Peyer's patch (tissue), 4 donors: ENCODE results near the gene MRE11. TPM values are rescaled to one million over a fixed set of nuclear protein-coding genes. Genes with fewer than 3 reads are reported as not detected.

Experiments
- DNase-seq, 3 donors: peaks; one replicate each; pipeline ENCODE4 v3.0.0-alpha.2; 2017 to 2019
- H3K27ac ChIP-seq, 4 donors: fragments of 200-600 bp; sonication (generic); one replicate each; pipeline ENCODE4 v1.5.1; 2016 to 2019
- H3K27me3 ChIP-seq, 2 donors: fragments of 200-600 bp; sonication (generic); one replicate each; pipeline ENCODE4 v1.5.1; 2019
- H3K36me3 ChIP-seq, 3 donors: fragments of 200-600 bp; sonication (generic); one replicate each; pipeline ENCODE4 v1.5.1; 2016 to 2019
- H3K4me1 ChIP-seq, 4 donors: fragments of 200-600 bp; sonication (generic); one replicate each; pipeline ENCODE4 v1.5.1; 2016 to 2019
- H3K4me3 ChIP-seq, 4 donors: fragments of 200-600 bp; sonication (generic); 1 replicate in 3 of 4; 2 replicates in 1 of 4; pipeline ENCODE4 v1.5.1; 2016 to 2019; ENCODE audit warnings: mild to moderate bottlenecking in 1 of 4
- H3K9me3 ChIP-seq, 4 donors: fragments of 200-600 bp; sonication (generic); one replicate each; pipeline ENCODE4 v1.5.1; 2016 to 2019; ENCODE audit warnings: mild to moderate bottlenecking in 1 of 4
- POLR2A ChIP-seq, 2 donors: fragments of 450-650 bp; IDR thresholded peaks; one replicate each; pipeline ENCODE4 v1.5.1; 2017; ENCODE audit warnings: antibody characterized with exemption in 2 of 2, mild to moderate bottlenecking in 2 of 2, moderate library complexity in 2 of 2
- total RNA-seq, 4 donors: library from RNA; depleted of rRNA; stranded (reverse); fragments of >200 nt; gene quantifications; one replicate each; pipeline ENCODE4 v1.1.0, GENCODE V29; 2016
- TF ChIP-seq, protein P1 (sequence below), 6 experiments: fragments of 450-650 bp in 4 of 6; fragments of 200-600 bp in 2 of 6; sonication (generic) in 1 of 6; IDR thresholded peaks; one replicate each; pipeline ENCODE4 v1.5.1; 2017 to 2019; ENCODE audit warnings: antibody characterized with exemption in 6 of 6, mild to moderate bottlenecking in 3 of 6, moderate library complexity in 1 of 6

MRE11 gene
- total RNA-seq, 4 donors from 2014 or later, result 9.7 to 38.0 (median 14.1) TPM

DNA sequence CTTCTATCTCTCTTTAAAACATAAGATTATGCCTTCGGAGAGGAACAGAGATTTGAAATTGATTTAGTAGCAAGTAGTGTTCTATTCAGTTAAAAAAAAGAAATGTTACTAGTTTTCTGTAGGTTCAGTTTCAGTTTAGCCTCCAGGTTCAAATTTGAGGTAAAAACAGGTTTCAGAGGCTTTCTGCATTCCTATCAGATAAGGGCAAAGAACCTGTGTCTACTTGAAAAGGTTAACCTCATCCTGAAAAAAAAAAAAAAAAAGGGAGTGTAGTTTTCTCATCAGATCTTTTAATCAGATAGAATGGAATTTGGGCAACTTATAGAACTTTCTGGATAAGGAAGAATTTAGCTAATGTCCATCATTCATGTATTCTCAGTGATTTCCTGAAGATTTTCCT is 30.7 kb upstream of the MRE11 start:
- H3K27me3 ChIP-seq, result no peaks in the 10 kb centered on the region
- H3K4me1 ChIP-seq, result peaks cover 0 to 7% (median 0%) of the 10 kb centered on the region in 4 donors
- TF ChIP-seq POLR2A (IDR thresholded peaks at IDR 0.05), result no peak
- TF ChIP-seq, protein P1, sequence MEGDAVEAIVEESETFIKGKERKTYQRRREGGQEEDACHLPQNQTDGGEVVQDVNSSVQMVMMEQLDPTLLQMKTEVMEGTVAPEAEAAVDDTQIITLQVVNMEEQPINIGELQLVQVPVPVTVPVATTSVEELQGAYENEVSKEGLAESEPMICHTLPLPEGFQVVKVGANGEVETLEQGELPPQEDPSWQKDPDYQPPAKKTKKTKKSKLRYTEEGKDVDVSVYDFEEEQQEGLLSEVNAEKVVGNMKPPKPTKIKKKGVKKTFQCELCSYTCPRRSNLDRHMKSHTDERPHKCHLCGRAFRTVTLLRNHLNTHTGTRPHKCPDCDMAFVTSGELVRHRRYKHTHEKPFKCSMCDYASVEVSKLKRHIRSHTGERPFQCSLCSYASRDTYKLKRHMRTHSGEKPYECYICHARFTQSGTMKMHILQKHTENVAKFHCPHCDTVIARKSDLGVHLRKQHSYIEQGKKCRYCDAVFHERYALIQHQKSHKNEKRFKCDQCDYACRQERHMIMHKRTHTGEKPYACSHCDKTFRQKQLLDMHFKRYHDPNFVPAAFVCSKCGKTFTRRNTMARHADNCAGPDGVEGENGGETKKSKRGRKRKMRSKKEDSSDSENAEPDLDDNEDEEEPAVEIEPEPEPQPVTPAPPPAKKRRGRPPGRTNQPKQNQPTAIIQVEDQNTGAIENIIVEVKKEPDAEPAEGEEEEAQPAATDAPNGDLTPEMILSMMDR (IDR thresholded peaks at IDR 0.05), result no peak
- no peak overlapping the region for H3K4me3 ChIP-seq
- DNase-seq, result no peak
- no peak overlapping the region for H3K27ac ChIP-seq
- no peaks in the 10 kb centered on the region for H3K9me3 ChIP-seq
- no peaks in the 10 kb centered on the region for H3K36me3 ChIP-seq

DNA sequence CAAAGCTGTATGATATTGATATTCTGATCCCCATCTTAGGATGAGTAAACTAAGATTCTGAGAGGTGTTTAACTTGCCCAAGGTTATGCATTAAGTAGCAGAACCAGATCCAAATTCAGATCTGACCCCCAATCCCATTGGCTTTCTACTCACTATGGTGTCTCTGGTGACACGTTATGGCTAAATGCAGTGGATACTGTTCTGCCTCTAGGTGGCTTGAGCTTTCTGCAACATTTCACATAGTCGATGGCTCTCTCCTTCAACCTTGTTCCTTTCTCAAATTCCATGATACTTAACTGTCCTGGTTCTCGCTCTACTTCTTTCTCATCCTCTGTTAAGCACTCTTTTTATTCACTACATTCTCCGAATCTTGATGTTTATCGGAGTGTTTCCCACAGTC is 28.0 kb upstream of the MRE11 start:
- no peak for DNase-seq

DNA sequence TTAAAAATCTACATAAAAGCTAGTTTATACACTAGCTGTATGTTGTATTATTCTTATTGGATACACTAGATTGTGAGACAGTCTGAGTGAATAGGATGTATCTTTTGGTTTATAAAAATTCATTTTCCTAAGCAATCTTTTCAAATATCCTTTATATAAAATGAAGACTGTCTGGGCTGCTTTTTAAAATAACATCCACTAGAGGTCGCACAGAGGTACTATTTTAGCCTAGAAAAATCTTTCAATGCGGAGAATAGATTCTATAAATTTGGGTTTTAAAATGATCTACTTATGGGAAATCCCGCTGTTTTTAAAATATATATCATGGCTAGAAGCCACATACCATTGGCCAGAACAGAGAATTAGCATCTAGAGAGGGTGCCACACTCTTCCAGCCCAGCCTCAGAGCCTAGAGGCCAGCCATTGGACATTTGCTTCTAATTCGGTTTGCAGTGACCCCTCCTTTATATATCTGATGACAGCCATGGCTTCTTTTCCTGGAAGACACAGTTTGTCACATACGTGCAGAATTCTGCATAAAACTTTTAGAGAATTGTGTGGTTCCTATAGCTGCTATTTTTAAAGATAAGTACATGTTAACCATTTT is 25.9 kb upstream of the MRE11 start:
- no peaks in the 10 kb centered on the region for H3K4me1 ChIP-seq
- no peak for DNase-seq
- H3K27me3 ChIP-seq, result no peaks in the 10 kb centered on the region
- no peaks in the 10 kb centered on the region for H3K9me3 ChIP-seq
- H3K4me3 ChIP-seq, result no peak overlapping the region
- no peaks in the 10 kb centered on the region for H3K36me3 ChIP-seq
- TF ChIP-seq, protein P1 (IDR thresholded peaks at IDR 0.05), result peak; percentile 48 to 75 (median 69)
- no peak for TF ChIP-seq POLR2A (IDR thresholded peaks at IDR 0.05)
- H3K27ac ChIP-seq, result no peak overlapping the region

More for the DNA sequence above, 28.0 kb upstream of the MRE11 start:
- Histone ChIP-seq H3K4me3 (no peak overlapping the region), H3K36me3 (no peaks in the 10 kb centered on the region), H3K27ac (no peak overlapping the region), H3K9me3 (no peaks in the 10 kb centered on the region), H3K4me1 (peaks cover 0 to 7% (median 0%) of the 10 kb centered on the region in 4 donors), H3K27me3 (no peaks in the 10 kb centered on the region)
- no peak for TF ChIP-seq POLR2A (IDR thresholded peaks at IDR 0.05)
- TF ChIP-seq, protein P1 (IDR thresholded peaks at IDR 0.05), result peak in 4 of 6 experiments; percentile 20 to 69 (median 65)

DNA sequence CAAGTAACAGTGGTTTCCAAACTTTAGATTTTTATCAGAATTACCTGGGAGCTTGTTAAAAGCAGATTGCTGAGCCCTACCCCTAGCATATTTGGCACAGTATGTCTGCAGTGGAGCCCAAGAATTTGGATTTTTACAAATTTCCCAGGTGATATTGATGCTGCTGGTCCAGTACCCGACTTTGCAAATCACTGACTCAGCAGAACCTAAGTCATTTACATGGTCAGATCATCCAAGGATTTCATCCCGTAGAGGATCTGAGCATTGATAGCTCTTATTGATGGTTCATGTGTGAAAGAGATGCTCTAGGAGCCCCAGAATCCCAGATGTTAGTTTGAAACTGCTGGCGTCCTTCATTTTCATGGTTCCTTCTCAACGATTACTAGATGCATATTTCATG is 24.7 kb upstream of the MRE11 start:
- Histone ChIP-seq H3K9me3 (no peaks in the 10 kb centered on the region), H3K4me1 (peaks cover 0 to 3% (median 0%) of the 10 kb centered on the region in 4 donors), H3K27me3 (no peaks in the 10 kb centered on the region), H3K36me3 (no peaks in the 10 kb centered on the region), H3K27ac (no peak overlapping the region), H3K4me3 (no peak overlapping the region)
- DNase-seq, result no peak
- TF ChIP-seq, protein P1 (IDR thresholded peaks at IDR 0.05), result no peak
- TF ChIP-seq POLR2A (IDR thresholded peaks at IDR 0.05), result no peak

DNA sequence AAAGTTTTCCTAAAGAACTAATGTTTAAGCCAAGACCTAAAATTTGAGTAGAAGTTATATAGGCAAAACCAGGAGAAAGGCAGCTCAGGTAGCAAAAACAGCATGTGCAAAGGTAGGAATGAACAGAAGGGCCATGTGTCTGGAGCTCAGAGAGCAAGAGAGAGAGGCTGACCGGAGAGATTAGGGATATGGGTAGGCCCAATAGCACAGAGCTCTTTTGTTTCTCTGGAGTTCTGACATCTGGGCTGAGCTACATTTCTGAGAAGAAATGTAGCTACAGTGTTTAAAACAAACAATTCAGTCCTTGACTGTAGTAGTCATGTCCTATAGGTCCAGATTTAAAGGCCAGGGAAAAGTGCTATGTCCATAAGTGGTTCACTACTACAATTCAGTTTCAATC is 23.1 kb upstream of the MRE11 start:
- Histone ChIP-seq H3K27me3 (no peaks in the 10 kb centered on the region), H3K4me1 (peaks cover 0 to 18% (median 0%) of the 10 kb centered on the region in 4 donors), H3K9me3 (no peaks in the 10 kb centered on the region), H3K36me3 (no peaks in the 10 kb centered on the region), H3K4me3 (no peak overlapping the region), H3K27ac (no peak overlapping the region)
- no peak for DNase-seq
- TF ChIP-seq POLR2A (IDR thresholded peaks at IDR 0.05), result no peak
- TF ChIP-seq, protein P1 (IDR thresholded peaks at IDR 0.05), result no peak
